Measurements from ENCODE around the gene CMTM4. TPM values are rescaled to one million over a fixed set of nuclear protein-coding genes. Genes with fewer than 3 reads are reported as not detected.

The CMTM4 gene
- total RNA-seq, 1 experiment from 2014 or later, result 35.0 TPM

DNA sequence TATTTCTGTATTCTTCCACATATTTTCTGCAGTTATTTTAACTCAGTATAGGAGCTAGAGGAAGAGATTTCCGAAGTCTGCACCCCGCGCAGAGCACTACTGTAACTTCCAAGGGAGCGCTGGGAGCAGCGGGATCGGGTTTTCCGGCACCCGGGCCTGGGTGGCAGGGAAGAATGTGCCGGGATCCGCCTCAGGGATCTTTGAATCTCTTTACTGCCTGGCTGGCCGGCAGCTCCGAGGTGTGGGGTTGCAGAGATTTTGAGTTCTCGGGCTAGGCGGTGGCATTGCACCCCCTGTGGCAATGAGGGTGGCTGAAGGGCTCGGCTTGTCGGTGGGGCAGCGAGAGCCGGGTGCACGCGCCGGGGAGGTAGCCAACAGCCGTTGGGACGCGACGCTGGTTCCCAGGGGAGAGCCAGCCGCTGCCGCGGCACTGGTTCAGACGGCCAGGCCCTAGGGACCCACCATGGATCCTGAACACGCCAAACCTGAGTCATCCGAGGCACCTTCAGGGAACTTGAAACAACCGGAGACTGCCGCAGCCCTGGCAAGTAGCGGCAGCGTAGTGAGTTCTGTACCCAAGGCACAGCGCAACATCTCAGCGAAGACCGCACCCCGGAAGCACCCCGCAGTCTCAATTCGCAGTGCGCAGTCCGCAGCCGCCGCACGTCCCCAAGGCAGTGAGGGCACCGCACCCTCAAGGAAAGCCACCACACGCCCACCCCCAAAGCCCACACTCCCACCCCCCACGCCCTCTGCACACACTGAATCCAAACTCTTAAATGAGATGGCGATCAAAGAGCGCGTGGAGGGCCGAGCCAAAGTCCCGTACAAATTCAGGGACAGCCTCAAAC lies 130.3 kb downstream of the CMTM4 start, which contains the start of gene CMTM1:
TSS of gene CMTM1 (plus strand) at position 389 of the 851 bp plus-strand sequence. CDS start at position 464, 75 bp downstream.
- DNase-seq (ENCODE audit: low spot score), result no peak

Other genes starting within 250 kb of the CMTM4 start
- gene TK2, start 146.6 kb downstream of the CMTM4 start, total RNA-seq (2014; rRNA removed; shearing (Covaris generic)), result 31.9 and 35.0 TPM in 2 replicates
- 180 and 186 TPM in 2 replicates for gene CKLF, start 144.2 kb downstream of the CMTM4 start, total RNA-seq (2014; rRNA removed; shearing (Covaris generic))
- gene CMTM1, start 130.3 kb downstream of the CMTM4 start, total RNA-seq (2014; rRNA removed; shearing (Covaris generic)), result 1.1 and 1.3 TPM in 2 replicates
- gene CMTM2, start 117.3 kb downstream of the CMTM4 start, total RNA-seq (2014; rRNA removed; shearing (Covaris generic)), result not detected in 2 replicates
- gene CMTM3, start 92.0 kb downstream of the CMTM4 start, total RNA-seq (2014; rRNA removed; shearing (Covaris generic)), result 48.2 and 53.7 TPM in 2 replicates
- gene DYNC1LI2, start 54.9 kb upstream of the CMTM4 start, total RNA-seq (2014; rRNA removed; shearing (Covaris generic)), result 57.1 and 59.0 TPM in 2 replicates
- gene TERB1, start 104.8 kb upstream of the CMTM4 start, total RNA-seq (2014; rRNA removed; shearing (Covaris generic)), result 0.07 TPM in 1 of 2 replicates, not detected in the other
- gene NAE1, start 134.2 kb upstream of the CMTM4 start, total RNA-seq (2014; rRNA removed; shearing (Covaris generic)), result 103 and 137 TPM in 2 replicates
- gene CA7, start 147.7 kb upstream of the CMTM4 start, total RNA-seq (2014; rRNA removed; shearing (Covaris generic)), result not detected in 2 replicates
- 11.8 and 16.7 TPM in 2 replicates for gene PDP2, start 183.8 kb upstream of the CMTM4 start, total RNA-seq (2014; rRNA removed; shearing (Covaris generic))
- gene CDH16, start 222.1 kb upstream of the CMTM4 start, total RNA-seq (2014; rRNA removed; shearing (Covaris generic)), result not detected in 2 replicates
- gene RRAD, start 228.8 kb upstream of the CMTM4 start, total RNA-seq (2014; rRNA removed; shearing (Covaris generic)), result 1.0 and 2.8 TPM in 2 replicates
- 150 and 174 TPM in 2 replicates for gene CIAO2B, start 237.7 kb upstream of the CMTM4 start, total RNA-seq (2014; rRNA removed; shearing (Covaris generic))
- gene CES2, start 238.8 kb upstream of the CMTM4 start, total RNA-seq (2014; rRNA removed; shearing (Covaris generic)), result 19.7 TPM in 2 replicates

Data from A172 (cell line).